GM21576 (cell line): Measurements from ENCODE around the gene ITPRIP.

ENCODE experiments used
- ATAC-seq: cut with Tn5 transposase; IDR thresholded peaks from one replicate; pipeline ENCODE4 v1.9.1; 2021; ENCODE audit warnings: mild to moderate bottlenecking, moderate library complexity; ENCODE audit not compliant: unreplicated experiment

Gene ITPRIP

DNA sequence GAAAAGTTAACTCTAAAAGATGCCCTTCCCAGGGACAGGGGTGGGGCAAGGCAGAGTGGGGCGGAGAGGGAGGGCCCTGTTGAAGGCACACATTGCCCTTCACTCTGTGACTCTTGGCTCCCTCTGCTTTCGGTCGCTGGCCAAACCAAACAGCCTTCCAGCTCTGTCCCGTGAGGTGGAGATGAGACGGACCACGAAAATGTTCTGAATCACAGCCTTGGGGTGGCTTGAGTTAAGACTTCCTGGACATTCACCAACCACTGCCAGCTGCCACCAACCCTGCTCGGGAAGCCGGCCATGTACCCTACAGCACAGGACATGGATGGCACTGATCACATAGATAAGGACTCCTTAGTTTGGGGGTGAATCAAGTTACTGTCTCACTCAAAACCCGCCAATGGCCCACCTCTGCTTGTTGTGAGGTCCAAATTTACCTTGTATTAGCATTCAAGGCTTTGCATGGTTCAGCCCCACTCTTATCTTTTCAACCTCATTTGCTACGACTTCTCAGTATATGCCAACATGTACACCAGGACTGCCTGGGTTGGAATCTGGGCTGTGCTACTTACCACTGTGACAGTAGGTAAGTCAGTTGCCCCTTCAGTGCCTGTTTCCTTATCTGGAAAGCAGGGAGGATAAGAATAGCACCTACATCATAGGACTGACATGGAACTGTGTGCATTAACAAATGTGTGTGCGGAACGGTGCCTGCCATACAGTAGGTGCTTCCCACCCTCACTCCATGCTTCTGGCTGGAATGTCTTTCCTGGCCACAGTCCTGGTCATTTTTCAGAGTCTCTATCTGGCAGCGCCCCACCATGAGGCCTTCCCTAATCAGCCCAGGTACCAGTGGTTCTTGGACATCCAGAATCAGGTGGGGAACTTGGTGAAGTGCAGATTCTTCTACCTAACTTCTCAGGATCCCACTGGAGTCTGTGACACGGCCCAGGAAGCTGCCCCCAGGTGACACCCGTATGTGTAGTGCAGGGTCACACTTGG is 28.0 kb downstream of the ITPRIP start:
- ATAC-seq: no peak

DNA sequence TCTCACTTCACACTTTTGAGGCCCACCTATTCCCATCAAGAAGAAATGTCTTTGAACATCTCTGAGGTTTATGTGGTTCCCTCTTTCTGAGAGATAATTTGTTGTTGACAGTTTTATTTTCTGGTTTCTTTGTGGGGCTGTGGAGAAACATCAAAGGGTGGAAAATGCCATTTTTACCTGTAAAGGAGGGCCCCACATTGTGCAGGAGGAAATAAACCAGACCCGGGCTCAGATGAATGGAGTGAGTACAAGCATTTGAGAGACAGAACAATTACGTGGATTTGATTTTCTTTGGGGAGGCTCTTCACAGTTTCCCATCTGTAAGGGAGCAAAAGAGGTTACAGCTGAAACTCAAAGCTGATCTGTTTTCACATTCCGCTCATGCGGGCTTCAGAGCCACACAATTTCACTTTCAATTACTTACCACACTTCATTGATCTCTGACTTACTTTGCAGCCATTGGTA is 29.8 kb downstream of the ITPRIP start:
- peak; percentile 82 for ATAC-seq

DNA sequence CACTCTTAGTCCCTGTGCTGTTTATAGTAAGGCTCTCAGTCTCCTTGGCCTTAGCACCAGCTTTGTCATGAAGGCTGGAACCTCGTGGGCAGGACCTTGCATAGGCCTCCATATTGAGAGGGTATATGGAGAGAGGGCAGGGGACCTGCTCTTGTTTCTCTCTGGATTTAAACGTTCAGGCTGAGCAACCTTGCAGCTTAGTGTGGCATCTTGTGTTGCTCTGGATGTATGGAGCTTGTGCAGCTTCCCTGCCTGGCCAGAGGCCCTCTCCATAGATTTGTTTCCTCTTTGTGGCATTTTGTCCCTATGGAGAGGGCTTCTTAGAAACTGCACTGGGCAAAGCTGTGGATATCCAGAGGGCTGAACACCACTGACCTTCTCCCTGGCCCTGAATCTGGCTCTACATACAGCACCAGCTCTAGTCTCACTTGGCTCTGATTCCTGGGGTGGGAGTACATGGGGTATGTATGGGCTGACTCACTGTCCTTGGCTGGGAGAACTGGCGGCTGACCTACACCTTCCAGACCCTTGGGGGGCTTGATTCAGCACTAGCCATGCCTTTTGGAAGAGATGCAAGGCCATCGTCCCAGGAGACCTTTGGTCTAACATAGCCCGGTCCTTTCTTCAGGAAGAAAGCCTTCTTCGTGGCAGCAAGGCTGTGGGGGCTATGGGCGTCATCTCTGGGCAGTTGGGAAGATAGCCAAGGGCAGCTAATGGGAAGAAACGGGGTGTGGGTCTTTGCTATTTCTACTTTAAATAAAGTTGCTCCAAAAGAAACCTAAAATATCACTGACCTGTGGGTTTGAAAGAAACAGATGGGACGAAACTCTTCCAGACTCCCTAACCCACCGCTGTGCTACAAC is 30.5 kb downstream of the ITPRIP start:
- no peak for ATAC-seq

DNA sequence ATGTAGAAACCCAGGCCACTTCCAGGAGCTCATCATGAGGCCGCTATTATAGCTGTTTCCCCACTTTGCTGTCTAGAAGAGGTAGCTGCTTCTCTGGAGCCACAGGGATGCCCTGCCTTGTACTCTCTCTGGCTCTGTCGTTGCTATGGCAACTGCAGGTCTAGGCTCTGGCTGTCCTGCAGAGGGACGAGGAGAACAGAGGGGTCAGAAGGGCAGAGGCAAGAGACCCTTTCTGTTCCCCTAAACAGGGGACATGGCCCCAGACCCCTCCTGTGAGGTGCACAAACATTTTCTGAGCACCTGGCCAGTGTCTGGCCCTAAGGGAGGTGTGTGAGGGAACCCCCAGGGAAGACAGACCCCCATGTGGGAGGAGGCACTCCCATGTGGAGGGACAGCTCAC is 31.4 kb downstream of the ITPRIP start:
- no peak for ATAC-seq

DNA sequence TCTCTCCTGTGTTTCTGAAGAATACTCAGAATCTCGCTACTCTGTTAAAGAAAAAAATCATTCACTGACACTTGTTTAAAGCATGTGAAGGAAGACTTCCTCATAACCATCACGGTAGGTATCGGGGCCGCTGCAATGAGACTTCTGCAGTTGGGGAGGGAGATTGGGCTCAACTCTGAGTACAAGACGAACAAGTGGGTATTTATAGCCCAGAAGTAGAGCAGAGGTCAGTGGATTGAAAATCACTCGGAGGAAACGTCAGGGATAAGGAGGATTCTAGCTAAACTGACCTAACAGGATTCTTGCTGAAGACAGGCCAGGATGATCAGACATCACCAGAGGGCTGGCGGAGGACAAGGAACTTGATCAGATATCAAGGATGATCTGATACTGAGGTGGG is 33.3 kb downstream of the ITPRIP start:
- ATAC-seq: no peak

DNA sequence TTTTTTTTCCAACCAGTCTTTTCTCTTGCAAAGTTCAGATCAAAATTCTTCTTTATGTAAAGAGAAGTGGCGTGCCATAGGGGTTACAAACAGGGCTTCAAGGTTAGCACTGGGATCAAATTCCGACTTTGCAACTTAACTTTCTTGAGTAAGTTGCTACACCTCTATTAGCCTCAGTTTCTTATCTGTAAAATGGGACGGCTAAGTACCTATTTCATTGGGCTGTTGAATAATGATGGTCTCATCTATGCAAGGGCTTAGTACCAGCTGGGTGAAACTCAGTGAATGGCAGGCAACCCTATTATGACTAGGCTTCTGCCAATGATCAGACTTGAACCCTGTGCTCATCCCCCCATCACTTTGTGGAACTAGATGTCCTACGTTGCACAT is 33.9 kb downstream of the ITPRIP start:
- ATAC-seq: no peak

DNA sequence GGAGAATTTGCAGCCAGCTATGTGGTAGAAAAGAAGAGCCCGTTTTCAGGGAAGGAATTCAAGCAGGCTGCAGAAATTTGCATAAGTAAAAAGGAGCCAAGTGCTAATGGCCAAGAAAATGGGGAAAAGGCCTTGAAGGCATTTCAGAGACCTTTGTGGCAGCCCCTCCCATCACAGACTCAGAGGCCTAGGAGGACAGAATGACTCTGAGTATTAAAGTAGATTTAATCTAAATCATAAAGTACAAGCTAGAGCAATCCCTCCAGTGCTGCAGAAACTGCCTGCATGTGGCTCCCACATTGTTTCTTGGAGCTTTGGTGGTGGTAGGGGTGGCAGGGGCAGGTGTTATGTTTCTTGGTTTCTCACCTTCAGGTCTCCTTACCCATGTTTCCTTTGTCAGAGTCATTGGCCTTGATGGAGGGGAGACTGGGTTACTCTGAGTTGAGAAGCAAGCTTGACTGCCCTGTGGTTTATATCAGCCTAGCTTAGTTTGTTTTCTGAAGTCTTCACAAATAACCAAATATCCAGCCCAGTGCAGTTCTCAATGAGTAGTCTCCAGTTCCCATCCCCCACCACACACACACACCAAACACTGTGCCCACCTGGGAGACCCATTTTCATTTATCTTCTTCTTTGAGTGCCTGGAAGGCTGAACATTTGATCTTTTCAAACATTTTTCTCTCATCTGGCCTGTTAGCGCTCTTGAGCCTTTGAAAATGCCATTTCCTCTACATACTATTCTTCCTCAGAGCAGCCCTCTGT is 34.5 kb downstream of the ITPRIP start:
- ATAC-seq: no peak

DNA sequence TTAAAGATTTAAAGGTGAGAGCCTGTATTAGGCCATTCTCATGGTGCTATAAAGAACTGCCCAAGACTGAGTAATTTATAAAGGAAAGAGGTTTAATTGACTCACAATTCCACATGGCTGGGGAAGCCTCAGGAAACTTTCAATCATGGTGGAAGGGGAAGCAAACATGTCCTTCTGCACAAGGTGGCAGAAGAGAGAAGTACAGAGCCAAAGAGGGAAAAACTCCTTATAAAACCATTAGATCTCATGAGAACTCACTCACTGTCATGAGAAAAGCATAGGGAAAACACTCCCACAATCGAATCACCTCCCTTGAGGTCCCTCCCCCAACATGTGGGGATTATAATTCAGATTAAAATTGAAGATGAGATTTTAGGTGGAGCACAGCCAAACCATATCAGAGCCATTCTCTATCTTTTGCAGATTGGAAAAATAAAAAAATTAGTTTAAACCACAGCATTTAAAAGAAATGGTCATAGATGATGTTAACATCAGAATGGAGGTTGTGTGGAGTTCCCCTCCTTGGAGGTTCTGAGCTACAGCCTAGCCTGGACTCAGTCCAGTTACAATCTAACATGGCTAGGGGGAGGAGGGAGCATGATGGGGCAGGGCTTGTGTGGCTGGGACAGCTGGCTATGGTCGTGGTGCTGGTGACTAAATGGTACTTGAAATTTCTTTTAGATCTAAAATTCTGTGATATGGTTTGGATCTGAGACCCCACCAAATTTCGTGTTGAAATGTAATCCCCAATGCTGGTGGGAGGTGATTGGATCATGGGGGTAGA is 36.2 kb downstream of the ITPRIP start:
- ATAC-seq: no peak

DNA sequence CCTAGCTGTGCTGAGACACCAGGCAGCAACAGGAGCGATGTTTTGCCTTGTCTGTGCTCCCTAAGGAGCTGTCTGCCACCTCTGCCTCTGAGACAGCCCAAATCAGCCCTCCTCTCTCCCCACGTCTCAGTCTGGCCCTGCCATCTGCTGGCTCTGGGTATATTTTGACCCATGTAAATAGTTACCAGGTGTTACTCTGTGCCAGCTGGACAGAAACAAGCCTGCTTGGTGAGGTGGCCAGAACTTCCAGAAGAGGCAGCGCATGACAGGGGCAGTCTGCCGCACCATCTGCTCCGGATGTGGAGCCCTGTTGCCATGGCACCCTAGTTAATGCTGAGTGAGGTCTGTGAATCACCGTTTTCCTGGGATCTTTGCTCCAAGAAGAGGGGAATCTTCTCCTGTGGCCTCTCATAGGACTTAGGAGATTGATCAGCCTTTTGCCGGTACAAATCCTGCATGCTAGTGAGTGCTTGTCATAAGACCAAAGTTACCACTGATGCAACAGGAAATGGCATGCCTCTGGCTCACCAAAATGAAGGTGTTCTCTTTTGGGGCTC is 37.5 kb downstream of the ITPRIP start:
- ATAC-seq: no peak

DNA sequence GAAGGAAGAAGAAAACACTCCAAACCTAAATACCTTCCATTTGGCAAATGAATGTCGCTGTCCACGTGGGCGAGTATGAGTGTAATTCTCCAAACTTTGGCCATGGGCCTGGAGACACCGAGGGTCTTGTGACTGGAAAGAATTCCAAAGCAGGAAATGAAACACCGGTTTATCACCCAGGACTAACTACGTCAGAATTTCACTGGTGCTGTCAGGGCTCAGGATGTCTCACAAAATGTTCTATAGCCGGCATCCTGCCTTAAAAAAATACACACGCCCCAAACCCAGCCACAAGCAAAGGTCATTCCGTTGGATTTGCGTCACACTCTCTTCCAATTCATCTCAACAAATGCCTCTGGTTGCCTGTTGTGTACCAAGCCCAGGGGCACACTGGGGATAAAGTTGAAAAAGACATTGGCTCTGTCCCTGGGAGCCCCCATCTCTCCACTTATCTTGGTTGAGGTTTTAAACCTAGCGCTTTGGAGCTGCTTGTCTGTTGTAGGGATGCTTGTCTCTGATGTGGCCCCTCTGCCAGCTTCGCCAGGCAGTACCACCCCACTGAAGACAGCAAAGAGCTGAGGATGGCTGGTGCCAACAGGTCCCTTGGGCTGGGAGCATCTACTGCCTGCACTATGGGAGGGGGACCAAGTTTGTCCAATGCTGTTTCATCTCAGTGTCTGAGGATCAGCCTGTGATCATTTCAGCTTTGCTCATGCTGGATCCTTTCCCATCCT is 38.1 kb downstream of the ITPRIP start:
- ATAC-seq: no peak

DNA sequence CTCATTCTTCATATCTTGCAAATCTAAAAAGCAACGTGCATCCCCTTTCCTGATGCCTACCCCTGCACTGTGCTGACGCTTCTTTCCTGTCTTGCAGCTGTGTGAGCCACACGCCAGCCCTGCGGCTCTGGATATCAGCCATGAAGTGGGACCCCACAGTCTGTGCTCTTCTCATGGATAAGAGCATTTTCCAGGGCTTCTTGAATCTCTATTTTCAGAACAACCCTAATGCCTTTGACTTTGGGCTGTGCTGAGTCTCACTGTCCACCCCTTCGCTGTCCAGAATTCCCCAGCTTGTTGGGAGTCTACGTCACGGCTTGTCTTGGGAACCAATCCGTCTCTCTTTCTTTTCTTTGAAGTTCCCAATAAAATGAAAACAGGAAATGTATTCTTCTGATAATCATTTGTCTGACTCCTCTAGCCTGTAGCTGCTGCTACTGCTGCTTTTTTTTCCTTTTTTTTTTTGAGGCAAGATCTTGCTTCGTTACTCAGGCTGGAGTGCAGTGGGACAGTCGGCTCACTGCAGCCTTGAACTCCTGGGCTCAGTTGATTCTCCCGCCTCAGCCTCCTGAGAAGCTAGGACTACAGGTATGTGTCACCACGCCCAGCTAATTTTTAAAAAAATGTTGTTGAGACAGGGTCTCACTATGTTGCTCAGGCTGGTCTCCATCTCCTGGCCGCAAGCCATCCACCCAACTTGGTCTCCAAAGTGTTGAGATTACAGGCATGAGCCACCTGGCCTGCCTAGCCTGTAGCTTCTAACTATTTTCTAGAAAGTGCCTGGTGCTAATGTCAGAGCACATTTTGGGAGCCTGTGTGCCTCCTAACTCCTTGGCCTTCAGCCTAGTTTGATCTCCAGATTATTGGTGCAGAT is 39.0 kb downstream of the ITPRIP start:
- ATAC-seq: no peak

DNA sequence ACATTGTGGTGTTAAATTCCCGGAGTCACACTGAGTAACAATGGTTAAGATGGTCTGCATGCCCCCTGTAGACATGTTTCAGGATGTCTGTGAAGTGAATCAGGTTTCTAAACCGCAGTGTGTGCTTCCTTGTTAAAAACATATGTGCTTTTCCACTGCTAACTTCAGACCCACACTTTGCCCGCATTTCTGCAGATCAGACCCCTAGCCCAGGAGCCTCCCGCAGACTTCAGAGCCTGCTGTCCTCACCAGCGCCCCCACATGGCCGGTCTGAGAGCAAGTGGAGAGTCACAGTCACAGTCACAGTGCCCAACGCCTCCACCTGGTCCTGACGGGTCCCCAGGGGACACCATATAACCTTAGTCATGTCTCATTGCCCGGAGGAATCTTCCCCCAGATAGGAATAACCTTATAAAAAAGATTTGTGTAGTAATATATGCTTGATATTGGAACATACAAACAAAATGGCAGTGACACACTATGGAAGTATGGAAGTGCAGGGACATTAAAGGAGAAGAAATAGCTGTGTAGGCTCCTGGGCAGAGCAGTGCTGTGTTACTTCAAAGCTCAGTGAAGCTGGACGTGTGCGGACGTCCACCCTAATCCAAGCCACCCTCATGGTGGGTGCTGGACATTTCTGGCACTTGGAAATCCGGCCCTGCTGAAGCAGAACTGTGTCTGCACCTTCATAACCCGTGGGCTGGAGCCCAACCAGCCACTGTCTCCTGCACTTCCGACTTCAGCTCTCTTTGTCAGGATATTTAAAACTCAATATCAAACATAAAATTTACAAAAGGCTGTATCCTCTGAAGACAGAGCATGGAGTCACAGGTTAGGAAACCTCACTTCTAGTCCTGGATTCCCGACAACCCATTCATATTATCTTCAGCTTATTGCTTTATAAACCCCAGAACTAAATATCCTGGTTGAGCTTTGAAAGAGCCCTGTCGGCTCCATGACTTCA is 40.3 kb downstream of the ITPRIP start:
- no peak for ATAC-seq

DNA sequence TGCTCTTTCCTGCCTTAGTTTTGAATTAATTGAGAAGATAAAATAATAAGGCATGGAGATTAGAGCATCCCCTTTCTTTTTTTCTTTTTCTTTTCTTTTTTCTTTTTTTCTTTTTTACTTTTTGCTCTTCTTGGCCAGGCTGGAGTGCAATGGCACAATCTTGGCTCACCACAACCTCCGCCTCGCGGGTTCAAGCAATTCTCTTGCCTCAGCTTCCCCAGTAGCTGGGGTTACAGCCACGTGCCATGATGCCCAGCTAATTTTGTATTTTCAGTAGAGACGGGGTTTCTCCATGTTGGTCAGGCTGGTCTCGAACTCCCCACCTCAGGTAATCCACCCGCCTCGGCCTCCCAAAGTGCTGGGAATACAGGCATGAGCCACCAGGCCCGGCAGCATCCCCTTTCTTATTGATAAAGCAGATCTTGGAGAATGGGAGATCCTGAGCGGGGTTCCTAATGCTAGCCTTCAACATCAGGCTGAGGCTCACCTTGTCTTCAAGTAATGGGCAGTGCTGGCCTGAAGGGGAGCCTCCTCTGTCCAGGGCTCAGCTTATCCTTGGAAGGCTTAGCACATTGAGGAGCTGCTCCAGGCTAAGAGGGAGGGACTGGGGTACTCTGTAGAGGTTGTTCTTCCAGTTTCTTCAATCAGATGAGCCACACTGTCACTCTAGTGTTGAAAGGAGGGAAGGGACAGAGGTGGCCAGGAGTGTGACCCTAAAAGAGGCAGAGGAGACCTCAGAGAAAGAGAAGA is 41.4 kb downstream of the ITPRIP start:
- no peak for ATAC-seq

DNA sequence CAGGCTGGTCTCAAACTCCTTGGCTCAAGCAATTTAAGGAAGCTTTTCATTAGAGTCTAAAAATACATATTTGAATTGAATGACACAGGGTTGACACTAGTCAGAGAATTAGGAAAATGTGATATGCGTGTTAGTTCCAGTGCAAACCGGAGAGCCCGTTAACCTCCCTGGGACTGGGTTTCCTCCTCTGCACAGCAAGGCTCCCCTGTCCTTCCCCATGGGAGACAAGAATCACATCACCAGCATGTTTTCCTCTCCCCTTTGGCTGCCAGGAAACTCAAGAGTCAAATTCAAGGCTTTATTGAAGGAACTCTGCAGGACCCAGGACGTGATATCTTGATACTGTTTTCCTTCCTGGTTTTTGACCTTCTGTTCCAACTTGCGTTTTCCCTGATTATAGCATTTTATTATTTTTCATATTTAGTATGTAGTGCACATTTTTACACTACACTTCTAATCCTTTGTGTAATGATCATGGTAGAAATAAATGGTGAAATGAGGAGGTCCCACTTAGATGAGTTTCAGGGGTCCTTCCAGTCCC is 44.4 kb downstream of the ITPRIP start:
- no peak for ATAC-seq

DNA sequence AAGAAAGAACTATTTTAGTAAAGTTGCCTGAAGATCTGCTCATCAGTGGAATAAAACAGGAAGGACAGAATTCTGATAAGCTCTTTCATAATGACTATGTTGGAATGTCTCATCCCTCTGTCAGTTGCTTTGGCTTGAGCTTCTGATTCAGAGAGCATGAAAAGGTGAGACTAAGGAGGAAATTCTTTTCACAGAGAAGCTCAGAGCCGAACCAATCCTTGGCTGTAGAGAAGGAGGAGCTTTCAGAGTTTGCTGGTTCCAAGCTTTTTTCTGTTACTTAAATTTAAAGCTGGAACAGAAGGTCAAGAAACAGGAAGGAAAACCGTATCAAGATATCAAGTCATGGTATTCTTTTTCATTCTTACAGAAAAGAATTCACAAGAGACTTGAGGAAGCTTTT is 45.3 kb downstream of the ITPRIP start:
- ATAC-seq: no peak

DNA sequence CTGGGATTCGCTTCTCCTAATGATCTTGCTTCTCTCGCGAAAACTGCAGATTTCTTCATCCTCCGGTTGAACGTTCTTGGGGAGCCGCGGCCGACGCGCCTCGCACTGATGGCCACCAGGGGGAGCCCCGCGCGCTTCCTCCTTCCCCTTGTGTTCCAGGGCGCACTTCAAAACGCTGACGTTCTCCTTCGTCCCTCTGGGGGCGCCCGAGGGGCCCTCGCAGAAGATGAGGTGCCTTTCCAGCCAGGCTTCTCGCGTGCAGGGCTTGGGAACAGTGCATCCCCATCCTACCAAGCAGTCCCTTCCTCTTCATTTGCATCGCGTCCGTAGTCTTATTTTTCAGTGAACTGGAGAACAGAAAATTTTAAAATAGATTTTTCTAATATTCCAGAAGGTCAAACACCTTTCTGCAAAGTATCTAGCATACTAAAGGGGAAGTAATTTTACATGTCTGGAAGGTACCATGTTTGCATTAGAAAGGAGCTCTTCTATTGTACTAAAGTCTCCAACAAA is 46.8 kb downstream of the ITPRIP start:
- ATAC-seq: peak; percentile 99
